Ovary (tissue), 9 donors: ENCODE results near the gene RHCG. TPM values are rescaled to one million over a fixed set of nuclear protein-coding genes. Genes with fewer than 3 reads are reported as not detected.

ENCODE experiments used
- DNase-seq, 5 donors: peaks; one replicate each; pipeline ENCODE4 v3.0.0-alpha.2; 2019 to 2020
- H3K27ac ChIP-seq, 2 donors: fragments of 200-600 bp; one replicate each; pipeline versions ENCODE4 v1.5.1 to v1.8.0; 2019 to 2022
- H3K27me3 ChIP-seq: fragments of 200-600 bp; one replicate; pipeline ENCODE4 v1.8.0; 2022
- H3K36me3 ChIP-seq: fragments of 200-600 bp; sonication (generic); one replicate; pipeline ENCODE4 v1.5.1; 2019
- H3K4me1 ChIP-seq: one replicate; pipeline ENCODE4 v1.8.1; 2013; ENCODE audit warnings: mild to moderate bottlenecking, moderate library complexity; ENCODE audit not compliant: insufficient read depth
- H3K4me3 ChIP-seq: fragments of 200-600 bp; sonication (generic); one replicate; pipeline ENCODE4 v1.5.1; 2017
- H3K9me3 ChIP-seq, 2 donors: fragments of 200-600 bp in 1 of 2; sonication (generic) in 1 of 2; one replicate each; pipeline versions ENCODE4 v1.5.1 to v1.8.1; 2013 to 2019; ENCODE audit warnings: mild to moderate bottlenecking in 1 of 2, moderate library complexity in 1 of 2
- EP300 ChIP-seq: sonication (generic); formaldehyde crosslinking; IDR thresholded peaks from one replicate; pipeline ENCODE4 v1.6.1; 2017; ENCODE audit warnings: antibody characterized with exemption
- POLR2A ChIP-seq: fragments of 450-650 bp; IDR thresholded peaks from one replicate; pipeline ENCODE4 v1.6.1; 2017; ENCODE audit warnings: antibody characterized with exemption, mild to moderate bottlenecking, moderate library complexity
- WGBS, 3 donors: extraction: QIAGEN DNeasy Blood & Tissue Kit in 1 of 3; methylation state at CpG; one replicate each; pipeline versions ENCODE4 v1.1.5 to v1.1.7; 2013 to 2017; 5-methylcytosine and 5-hydroxymethylcytosine counted together
- intact Hi-C, 4 donors: fragments of 100-400 bp; cut with DNase I; formaldehyde crosslinking; loops; one replicate each; pipeline versions ENCODE4 v1.11.0 to v1.15.1; 2022 to 2023
- polyA plus RNA-seq, 2 donors: library from polyadenylated mRNA; stranded (reverse); fragments of 200-250 nt in 1 of 2; fragments of 350-450 nt in 1 of 2; fragmentation: Illumina TruSeq in 1 of 2; extraction: RNeasy Lipid Tissue Mini Kit (QIAGEN cat#74804) in 1 of 2; gene quantifications; one replicate each; pipeline ENCODE4 v1.2.3, GENCODE V29; 2013 to 2014
- total RNA-seq, 7 donors: library from RNA; depleted of rRNA in 2 of 7; stranded (reverse); fragments of >200 nt in 2 of 7; fragmentation: NEBNext Ultra II Directional in 3 of 7; extraction: Animal tissue kit (Norgen Biotek cat#: 25700) in 3 of 7; gene quantifications; one replicate each; pipeline versions ENCODE4 v1.1.0 to v1.2.4, GENCODE V29; 2016 to 2023
- TF ChIP-seq, protein P1 (sequence below), 3 donors: fragments of 450-650 bp in 2 of 3; fragments of 200-600 bp in 1 of 3; IDR thresholded peaks; one replicate each; pipeline versions ENCODE4 v1.5.1 to v1.8.0; 2016 to 2022; ENCODE audit warnings: antibody characterized with exemption in 3 of 3, mild to moderate bottlenecking in 1 of 3
- donor health status: DM: no; HTN: no; CAD: no; lungs with moderate emphysema.
- donor health status: DM: no; HTN: no; CAD: no.
- donor health status: Bipolar disorder and iron deficiency.
- donor health status: DM: yes; HTN: yes; CAD: no.
- donor health status: DM: no; HTN: no; CAD: no.
- donor health status: DM: yes; HTN: yes; CAD: no.

Gene RHCG
- total and polyA plus RNA-seq, 9 donors: 0.23 to 0.67 TPM; not detected in 7

DNA sequence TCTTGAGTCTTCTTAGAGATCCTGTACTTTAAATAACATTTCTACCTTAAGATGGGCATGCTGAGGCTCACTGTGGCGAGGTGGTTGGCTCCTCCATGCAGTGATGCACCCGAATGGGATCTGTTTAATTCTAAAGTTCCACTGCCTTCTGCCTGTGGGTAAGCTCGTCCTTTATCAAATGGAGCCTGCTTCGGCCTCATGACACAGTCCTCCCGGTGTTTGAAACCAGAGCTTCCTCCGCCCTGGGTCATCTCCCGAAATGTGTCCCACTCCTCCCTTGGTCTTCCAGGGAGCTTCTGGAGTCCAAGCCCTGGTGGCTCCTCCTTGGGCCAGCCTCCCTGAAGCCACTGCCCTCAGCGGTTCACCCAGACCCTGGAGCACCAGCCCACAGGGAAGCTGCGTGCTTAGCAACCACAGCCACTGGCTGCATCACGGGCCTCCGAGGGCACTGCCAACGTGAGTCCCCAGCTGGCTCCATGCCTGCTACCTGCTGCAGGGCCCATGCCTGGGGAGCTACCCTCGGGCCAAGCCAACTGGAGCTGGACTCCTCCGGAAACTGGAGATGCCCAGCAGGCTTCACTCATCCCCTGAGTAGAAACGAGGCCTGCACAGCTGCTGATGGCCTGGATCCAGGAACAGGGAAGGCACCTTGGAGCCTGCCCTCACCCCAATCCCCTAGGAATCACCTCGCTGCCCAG lies 3.3 kb downstream of the RHCG start:
- Histone ChIP-seq H3K4me3 (no peak overlapping the region), H3K9me3 (no peaks in the 10 kb centered on the region), H3K4me1 (peaks cover 4% of the 10 kb centered on the region), H3K27me3 (no peaks in the 10 kb centered on the region), H3K36me3 (no peaks in the 10 kb centered on the region), H3K27ac (no peak overlapping the region)
- TF ChIP-seq, protein P1, sequence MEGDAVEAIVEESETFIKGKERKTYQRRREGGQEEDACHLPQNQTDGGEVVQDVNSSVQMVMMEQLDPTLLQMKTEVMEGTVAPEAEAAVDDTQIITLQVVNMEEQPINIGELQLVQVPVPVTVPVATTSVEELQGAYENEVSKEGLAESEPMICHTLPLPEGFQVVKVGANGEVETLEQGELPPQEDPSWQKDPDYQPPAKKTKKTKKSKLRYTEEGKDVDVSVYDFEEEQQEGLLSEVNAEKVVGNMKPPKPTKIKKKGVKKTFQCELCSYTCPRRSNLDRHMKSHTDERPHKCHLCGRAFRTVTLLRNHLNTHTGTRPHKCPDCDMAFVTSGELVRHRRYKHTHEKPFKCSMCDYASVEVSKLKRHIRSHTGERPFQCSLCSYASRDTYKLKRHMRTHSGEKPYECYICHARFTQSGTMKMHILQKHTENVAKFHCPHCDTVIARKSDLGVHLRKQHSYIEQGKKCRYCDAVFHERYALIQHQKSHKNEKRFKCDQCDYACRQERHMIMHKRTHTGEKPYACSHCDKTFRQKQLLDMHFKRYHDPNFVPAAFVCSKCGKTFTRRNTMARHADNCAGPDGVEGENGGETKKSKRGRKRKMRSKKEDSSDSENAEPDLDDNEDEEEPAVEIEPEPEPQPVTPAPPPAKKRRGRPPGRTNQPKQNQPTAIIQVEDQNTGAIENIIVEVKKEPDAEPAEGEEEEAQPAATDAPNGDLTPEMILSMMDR (IDR thresholded peaks at IDR 0.05): no peak
- TF ChIP-seq POLR2A (no peak), EP300 (no peak)
- intact Hi-C loops: no loop called here
- peak in 1 of 5 donors; percentile 9 for DNase-seq
- 69 to 76% (median 71%) methylated on average over 12 to 16 of the region's 16 CpGs for WGBS, 3 donors

DNA sequence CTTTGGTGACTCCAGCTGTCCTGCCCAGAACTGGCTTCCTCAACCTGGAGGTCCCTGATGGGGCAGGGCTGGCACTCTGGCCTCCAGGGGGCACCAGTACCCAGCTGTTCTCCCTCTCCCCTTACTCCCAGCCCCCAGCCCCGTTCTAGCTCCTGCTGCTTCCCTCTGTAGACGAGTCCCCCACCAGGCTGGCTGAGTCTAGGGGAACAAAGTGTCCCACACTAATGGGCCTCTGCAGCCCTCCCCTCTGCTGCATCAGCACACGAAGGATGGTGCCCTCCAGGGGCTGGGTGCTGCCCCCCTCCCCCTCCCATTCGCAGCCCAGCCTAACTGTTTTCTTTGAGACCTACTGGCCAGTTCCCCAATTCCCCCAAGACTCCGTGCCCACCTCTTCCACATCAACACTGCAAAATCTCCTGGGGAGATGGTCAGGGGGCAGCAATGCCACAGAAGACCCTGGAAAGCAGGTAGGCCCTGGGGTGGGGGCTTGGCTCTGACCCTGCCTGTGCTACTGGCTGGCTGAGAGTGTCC lies 4.2 kb downstream of the RHCG start:
- DNase-seq: no peak
- Histone ChIP-seq H3K27ac (no peak overlapping the region), H3K4me3 (no peak overlapping the region), H3K9me3 (no peaks in the 10 kb centered on the region), H3K36me3 (no peaks in the 10 kb centered on the region), H3K4me1 (peaks cover 4% of the 10 kb centered on the region), H3K27me3 (no peaks in the 10 kb centered on the region)
- intact Hi-C loops: no loop called here
- TF ChIP-seq, protein P1 (IDR thresholded peaks at IDR 0.05): no peak
- TF ChIP-seq EP300: no peak
- TF ChIP-seq POLR2A: no peak
- WGBS, 3 donors: 24 to 34% (median 24%) methylated on average over 5 of the region's 5 CpGs

DNA sequence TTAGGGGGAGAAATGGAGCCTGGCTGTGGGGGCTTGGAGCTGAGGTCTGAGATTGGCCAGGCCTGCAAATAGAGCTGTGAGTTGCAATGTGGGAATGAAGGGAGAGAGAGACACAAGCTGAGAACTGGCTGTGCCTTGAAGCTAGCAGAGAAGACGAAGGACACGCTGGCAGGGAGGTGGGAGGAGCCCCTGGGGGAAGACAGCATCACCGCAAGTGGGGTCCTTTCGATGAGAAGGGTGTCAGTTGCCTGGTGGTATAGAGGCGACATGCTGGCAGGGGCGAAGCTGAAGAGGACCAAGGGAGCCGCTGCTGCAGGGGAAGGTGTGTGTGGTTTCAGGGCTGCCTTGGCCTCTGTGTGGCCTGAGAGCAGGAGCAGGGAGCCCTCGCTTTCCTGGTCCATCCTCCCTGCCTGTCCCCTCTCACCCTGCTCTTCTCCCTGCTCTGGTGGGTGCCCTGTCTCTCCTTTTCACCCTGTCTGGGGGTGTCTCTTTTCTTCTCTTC lies 5.5 kb downstream of the RHCG start:
- no peak overlapping the region for H3K27ac ChIP-seq
- H3K9me3 ChIP-seq: no peaks in the 10 kb centered on the region
- 38 to 41% (median 41%) methylated on average over 8 of the region's 8 CpGs for WGBS, 3 donors
- no peak for TF ChIP-seq EP300
- no peak for TF ChIP-seq POLR2A
- TF ChIP-seq, protein P1 (IDR thresholded peaks at IDR 0.05): no peak
- no peak overlapping the region for H3K4me3 ChIP-seq
- no peaks in the 10 kb centered on the region for H3K4me1 ChIP-seq
- DNase-seq: no peak
- no peaks in the 10 kb centered on the region for H3K36me3 ChIP-seq
- H3K27me3 ChIP-seq: no peaks in the 10 kb centered on the region
- intact Hi-C loops: no loop called here

- DNase-seq: no peak
- WGBS, 3 donors: 38 to 50% (median 46%) methylated on average over 10 of the region's 10 CpGs
- TF ChIP-seq, protein P1 (IDR thresholded peaks at IDR 0.05): no peak
- TF ChIP-seq POLR2A (no peak), EP300 (no peak)
- no peaks in the 10 kb centered on the region for H3K36me3 ChIP-seq
- H3K4me1 ChIP-seq: no peaks in the 10 kb centered on the region
- no peak overlapping the region for H3K4me3 ChIP-seq
- H3K9me3 ChIP-seq: no peaks in the 10 kb centered on the region
- H3K27ac ChIP-seq: no peak overlapping the region
- no peaks in the 10 kb centered on the region for H3K27me3 ChIP-seq
- intact Hi-C loops: no loop called here
Measured at GRCh38 chr15:89490081-89490813, 6.1 kb downstream of the RHCG start.
